DND-41 (cell line): ENCODE data around the gene CEP120.
A peak's percentile ranks its signal among the peaks of the same experiment; 100 is the strongest.
"Not testable (repeated sequence)": the region's sequence is repeated elsewhere in the genome, so short reads cannot be mapped to it uniquely, and the experiment has no call there.

Experiments
- ATAC-seq: fragments of 200-7000 bp; cut with Tn5 transposase; 3 replicates; pipeline ENCODE4 v1.9.1; 2021; ENCODE audit warnings: low read depth; ENCODE audit not compliant: insufficient read depth
- DNase-seq: peaks from one replicate; pipeline ENCODE4 v3.0.0-alpha.2; 2020
- H2AFZ ChIP-seq: 2 replicates; pipeline ENCODE4 v1.6.0; 2012; ENCODE audit warnings: low read depth, low read length
- H3K27ac ChIP-seq: 2 replicates; pipeline ENCODE4 v1.5.1; 2012; ENCODE audit warnings: low read length, inconsistent platforms
- H3K27me3 ChIP-seq: fragments of 200-600 bp; sonication (generic); 2 replicates; pipeline ENCODE4 v1.6.0; 2012; ENCODE audit warnings: low read length, mild to moderate bottlenecking, inconsistent platforms; ENCODE audit not compliant: insufficient read depth, poor library complexity
- H3K36me3 ChIP-seq: 2 replicates; pipeline ENCODE4 v1.5.1; 2012; ENCODE audit warnings: low read length, inconsistent platforms; ENCODE audit not compliant: insufficient read depth
- H3K4me1 ChIP-seq: 2 replicates; pipeline ENCODE4 v1.5.1; 2012; ENCODE audit warnings: mild to moderate bottlenecking, low read length; ENCODE audit not compliant: insufficient read depth
- H3K4me2 ChIP-seq: 2 replicates; pipeline ENCODE4 v1.6.0; 2012; ENCODE audit warnings: mild to moderate bottlenecking, moderate library complexity, low read length, inconsistent platforms; ENCODE audit not compliant: insufficient read depth
- H3K4me3 ChIP-seq, 2 experiments: fragments of 200-600 bp in 1 of 2; shearing (Covaris generic) in 1 of 2; 2 replicates each; pipeline ENCODE4 v1.5.1; 2012 to 2016; ENCODE audit warnings: inconsistent platforms in 2 of 2, low read length in 2 of 2, mild to moderate bottlenecking in 2 of 2, low read depth in 1 of 2, moderate library complexity in 1 of 2
- H3K79me2 ChIP-seq: 2 replicates; pipeline ENCODE4 v1.6.0; 2012; ENCODE audit warnings: low read length, inconsistent platforms; ENCODE audit not compliant: insufficient read depth
- H3K9ac ChIP-seq: 2 replicates; pipeline ENCODE4 v1.6.0; 2012; ENCODE audit warnings: low read depth, mild to moderate bottlenecking, inconsistent platforms, low read length, moderate library complexity
- H3K9me3 ChIP-seq: 2 replicates; pipeline ENCODE4 v1.5.1; 2012; ENCODE audit warnings: low read length, moderate library complexity, mild to moderate bottlenecking, inconsistent platforms; ENCODE audit not compliant: insufficient read depth, severe bottlenecking
- H4K20me1 ChIP-seq: 2 replicates; pipeline ENCODE4 v1.6.0; 2012; ENCODE audit warnings: low read length; ENCODE audit not compliant: insufficient read depth
- CTCF ChIP-seq: IDR thresholded peaks from 2 replicates; pipeline ENCODE4 v1.5.1; 2012; ENCODE audit warnings: borderline replicate concordance, low read length, moderate library complexity, mild to moderate bottlenecking; ENCODE audit not compliant: poor library complexity, severe bottlenecking; ENCODE audit errors: extremely low read depth
- EZH2 ChIP-seq: IDR thresholded peaks from 3 replicates; pipeline ENCODE4 v1.6.1; 2012; ENCODE audit warnings: borderline replicate concordance, low read depth, mild to moderate bottlenecking, moderate library complexity, low read length, inconsistent platforms; ENCODE audit not compliant: severe bottlenecking

CEP120 gene

DNA sequence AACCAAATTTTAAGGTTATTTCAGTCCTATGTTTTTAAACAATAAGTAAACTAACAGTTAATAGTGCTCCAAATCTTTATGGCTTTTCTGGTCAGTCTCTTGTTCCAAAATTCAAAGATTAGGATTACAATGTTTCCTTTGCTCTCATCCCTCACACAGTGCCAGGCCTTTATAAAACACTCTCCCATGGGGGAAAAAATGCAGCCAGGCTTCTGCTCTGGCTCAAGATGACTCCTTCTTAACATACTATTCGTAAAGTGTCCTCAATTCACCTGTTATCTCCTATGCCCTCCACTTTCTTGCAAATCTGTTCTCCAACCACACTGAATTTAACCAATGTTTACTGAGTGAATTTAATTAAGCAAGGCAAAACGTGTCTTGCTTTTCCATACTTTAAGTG lies 1.4 kb downstream of the CEP120 start:
- H2AFZ ChIP-seq, result no peak overlapping the region
- H3K4me1 ChIP-seq, result peaks cover 30% of the 10 kb centered on the region
- no peaks in the 10 kb centered on the region for H3K9me3 ChIP-seq
- ATAC-seq (no peak), DNase-seq (no peak)
- H3K27ac ChIP-seq, result peak overlapping the region; percentile 86
- peak overlapping the region; percentile 80 for H3K4me2 ChIP-seq
- H3K79me2 ChIP-seq, result peaks cover 44% of the 10 kb centered on the region
- H3K4me3 ChIP-seq, result peak overlapping the region; percentile 50 to 89; a peak in 3 of 4 replicates
- no peak for TF ChIP-seq EZH2
- no peak for TF ChIP-seq CTCF
- peak overlapping the region; percentile 84 for H3K9ac ChIP-seq
- no peaks in the 10 kb centered on the region for H4K20me1 ChIP-seq
- H3K27me3 ChIP-seq, result no peaks in the 10 kb centered on the region
- H3K36me3 ChIP-seq, result peaks cover 15% of the 10 kb centered on the region; the same call in 1 of the 2 replicates

- no peaks in the 10 kb centered on the region for H3K27me3 ChIP-seq
- H3K79me2 ChIP-seq, result peaks cover 17% of the 10 kb centered on the region; the same call in 1 of the 2 replicates
- TF ChIP-seq CTCF (no peak), EZH2 (no peak)
- no peak overlapping the region for H3K9ac ChIP-seq
- H3K27ac ChIP-seq, result no peak overlapping the region
- peaks cover 70% of the 10 kb centered on the region for H3K36me3 ChIP-seq
- no peaks in the 10 kb centered on the region for H3K9me3 ChIP-seq
- no peak overlapping the region for H3K4me2 ChIP-seq
- H3K4me3 ChIP-seq, result no peak overlapping the region
- no peak overlapping the region for H2AFZ ChIP-seq
- ATAC-seq (no peak), DNase-seq (no peak)
- H3K4me1 ChIP-seq, result no peaks in the 10 kb centered on the region
- H4K20me1 ChIP-seq, result no peaks in the 10 kb centered on the region
Measured at GRCh38 chr5:123414974-123415373, 8.2 kb downstream of the CEP120 start.

- no peaks in the 10 kb centered on the region for H3K27me3 ChIP-seq
- no peak overlapping the region for H3K4me3 ChIP-seq
- peaks cover 8% of the 10 kb centered on the region; the same call in 1 of the 2 replicates for H3K79me2 ChIP-seq
- peaks cover 73% of the 10 kb centered on the region for H3K36me3 ChIP-seq
- ATAC-seq (no peak), DNase-seq (no peak)
- H3K9me3 ChIP-seq, result no peaks in the 10 kb centered on the region
- no peak overlapping the region for H3K4me2 ChIP-seq
- TF ChIP-seq EZH2 (no peak), CTCF (no peak)
- no peak overlapping the region for H3K27ac ChIP-seq
- no peak overlapping the region for H3K9ac ChIP-seq
- H4K20me1 ChIP-seq, result no peaks in the 10 kb centered on the region
- H3K4me1 ChIP-seq, result no peaks in the 10 kb centered on the region
- no peak overlapping the region for H2AFZ ChIP-seq
Measured at GRCh38 chr5:123412206-123412605, 11.0 kb downstream of the CEP120 start.

GRCh38 chr5:123401999-123402398 lies 21.2 kb downstream of the CEP120 start:
- not testable (repeated sequence) for DNase-seq, H3K9me3 ChIP-seq, H3K27me3 ChIP-seq, H4K20me1 ChIP-seq, H3K9ac ChIP-seq, H3K79me2 ChIP-seq, H3K4me2 ChIP-seq, H3K4me3 ChIP-seq, ATAC-seq, H3K27ac ChIP-seq, H3K4me1 ChIP-seq, H2AFZ ChIP-seq
- peaks cover 61% of the 10 kb centered on the region for H3K36me3 ChIP-seq
